ENCODE measurements around the gene FKBP10.
A peak's percentile ranks its signal among the peaks of the same experiment; 100 is the strongest.

The FKBP10 gene

GRCh38 chr17:41781404-41782110 lies 31.2 kb upstream of the FKBP10 start:
- no peak for DNase-seq (ENCODE audit: low read depth in 2 of 2)

DNA sequence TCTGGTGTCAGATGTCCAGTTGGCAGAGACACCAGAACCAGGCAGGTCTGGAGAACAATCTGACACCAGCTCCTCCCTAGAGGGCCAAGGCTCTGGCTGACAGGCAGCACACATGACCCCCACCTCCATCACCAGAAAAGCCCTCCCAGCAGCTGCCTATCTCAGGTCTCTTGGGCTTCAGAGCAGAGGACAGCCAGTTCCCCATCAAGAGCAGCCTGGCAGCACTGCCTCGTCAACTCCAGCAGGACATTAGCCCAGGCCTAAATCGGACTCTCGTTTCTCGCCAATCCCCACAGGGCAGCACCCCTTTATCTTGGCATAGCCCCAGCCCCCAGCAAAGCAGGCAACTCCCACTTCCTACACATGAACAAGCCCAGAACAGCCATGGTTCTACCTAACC lies 30.7 kb upstream of the FKBP10 start:
- DNase-seq (ENCODE audit: low read depth in 2 of 2): no peak

- DNase-seq (ENCODE audit: low read depth in 2 of 2): no peak
Measured at GRCh38 chr17:41784207-41784744, 28.5 kb upstream of the FKBP10 start.

- DNase-seq (ENCODE audit: low read depth in 2 of 2): no peak
Measured at GRCh38 chr17:41785091-41785858, 27.5 kb upstream of the FKBP10 start.

DNA sequence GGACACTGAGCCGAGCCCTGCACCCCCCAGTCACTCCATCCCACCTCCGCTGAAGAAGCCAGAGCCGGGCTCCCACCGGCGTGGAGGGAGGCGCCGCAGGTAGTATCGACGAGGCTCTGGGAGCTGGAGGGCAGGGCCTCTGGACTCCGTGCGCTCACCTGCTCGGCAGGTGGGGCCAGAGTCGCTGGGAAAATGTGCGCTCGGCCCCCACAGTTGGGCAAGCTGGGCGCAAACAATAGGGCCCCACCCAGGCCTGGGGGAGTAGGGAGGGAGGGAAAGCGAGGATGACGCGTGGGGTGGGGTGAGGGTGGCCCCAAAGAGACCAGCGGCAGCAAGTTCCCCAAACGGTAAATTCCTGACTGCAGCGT lies 27.0 kb upstream of the FKBP10 start:
- DNase-seq (ENCODE audit: low read depth in 2 of 2): no peak

- peak; percentile 73 to 92 for DNase-seq (ENCODE audit: low read depth in 2 of 2)
Measured at GRCh38 chr17:41786227-41787020, 26.4 kb upstream of the FKBP10 start, which contains the start of gene JUP. TSS of gene JUP (minus strand) at chr17:41786711. CDS start at chr17:41771854, 14,857 bp downstream.

- DNase-seq (ENCODE audit: low read depth in 2 of 2): no peak
Measured at GRCh38 chr17:41787021-41787418, 25.8 kb upstream of the FKBP10 start.

DNA sequence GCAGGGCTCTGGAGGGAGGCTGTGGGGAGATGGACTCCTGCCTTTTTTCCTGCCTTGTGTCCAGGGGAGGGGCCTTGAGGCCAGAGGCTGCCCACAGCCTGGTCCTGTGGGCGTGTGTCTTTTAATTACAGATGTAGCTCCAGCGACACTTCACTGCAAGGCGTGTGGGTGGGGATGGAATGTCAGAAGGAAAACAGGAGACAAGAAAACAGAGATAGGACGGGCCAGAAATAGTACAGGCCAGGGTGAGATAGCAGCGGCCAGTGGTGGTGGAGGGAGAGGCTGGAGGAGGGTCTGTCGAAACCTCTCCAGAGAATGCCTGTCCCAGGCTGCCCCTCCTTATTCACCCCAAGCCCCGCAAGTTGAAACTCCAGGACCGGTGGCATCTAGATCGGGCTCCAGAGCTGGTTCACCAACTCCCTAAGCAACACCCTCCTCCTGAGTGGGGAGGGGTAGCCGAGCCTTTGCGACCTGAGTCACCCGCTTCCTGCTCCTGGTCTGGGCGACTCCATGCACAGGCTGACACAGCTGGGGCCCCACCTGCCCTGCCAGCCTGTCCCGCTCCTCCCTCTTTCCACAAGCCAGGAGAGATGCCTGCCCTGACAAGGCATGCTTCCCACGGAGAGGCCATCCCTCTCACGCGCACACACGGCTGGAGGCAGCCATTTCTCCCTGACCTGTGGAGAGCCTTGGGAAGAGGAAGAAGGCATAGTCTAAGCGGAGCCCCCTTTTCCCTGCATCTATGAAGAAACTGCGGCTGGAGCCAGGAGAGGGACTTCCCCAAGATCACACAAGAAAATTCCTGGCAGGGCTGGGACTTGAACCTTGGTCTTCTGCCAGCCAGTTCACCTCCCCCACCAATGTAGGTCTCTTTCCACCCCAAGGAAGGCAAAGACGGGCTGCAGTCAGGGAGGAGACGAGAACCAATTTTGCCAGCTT lies 19.7 kb upstream of the FKBP10 start:
- DNase-seq (ENCODE audit: low read depth in 2 of 2): no peak

DNA sequence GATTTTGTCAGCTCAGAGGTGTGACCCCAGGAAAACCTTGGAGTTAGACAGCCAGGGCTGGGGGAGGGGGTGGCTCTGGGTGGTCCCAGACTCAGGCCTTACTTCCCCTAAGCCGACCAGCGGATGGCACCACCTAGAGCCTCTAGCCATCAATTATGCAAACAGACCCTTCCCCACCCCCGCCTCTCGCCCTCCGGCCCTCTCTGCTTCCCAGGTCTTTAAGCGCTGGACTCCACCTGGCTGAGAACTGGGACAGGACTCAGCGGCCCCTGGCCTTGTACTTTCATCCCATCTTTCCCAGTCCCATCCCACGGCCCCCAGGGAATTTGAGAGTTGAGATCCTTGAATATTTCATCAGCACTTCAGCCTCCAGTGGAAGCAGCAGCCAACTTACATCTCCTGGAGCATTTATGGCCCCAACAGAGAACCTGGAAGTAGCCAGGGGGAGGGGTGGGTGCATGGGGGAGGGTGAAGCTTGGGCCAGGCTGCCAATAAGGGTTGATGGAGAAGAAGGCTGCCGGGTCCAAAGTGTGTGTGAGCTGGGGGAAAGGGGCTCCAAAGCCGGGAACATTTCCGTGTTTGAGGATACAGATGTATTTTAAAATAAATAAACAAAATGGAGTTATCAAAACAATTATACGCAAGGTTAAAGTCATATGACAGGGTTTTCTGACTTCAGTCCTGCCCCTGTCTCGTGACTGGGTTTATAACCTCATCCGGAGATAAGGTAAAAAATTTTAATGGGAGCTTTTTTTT lies 18.8 kb upstream of the FKBP10 start:
- DNase-seq (ENCODE audit: low read depth in 2 of 2): no peak

DNA sequence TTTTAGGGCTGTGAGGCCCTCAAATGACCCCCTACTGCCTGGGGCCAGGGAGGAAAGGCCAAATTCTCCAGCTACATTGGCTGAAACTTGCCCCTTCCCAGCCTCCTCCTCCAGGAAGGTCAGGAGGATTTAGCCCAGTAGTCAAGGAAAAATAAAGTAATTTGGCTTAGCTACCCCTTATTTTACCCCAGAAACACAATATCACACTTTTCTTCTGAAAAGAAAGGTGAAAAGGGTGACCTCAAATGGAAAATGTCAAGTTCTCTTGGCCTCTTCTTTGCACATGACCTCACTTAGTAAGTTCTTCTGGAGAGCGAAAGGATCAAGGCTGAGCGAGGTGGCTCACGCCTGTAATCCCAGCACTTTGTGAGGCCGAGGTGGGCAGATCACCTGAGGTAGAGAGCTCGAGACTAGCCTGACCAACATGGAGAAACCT lies 18.2 kb upstream of the FKBP10 start:
- DNase-seq (ENCODE audit: low read depth in 2 of 2): no peak

DNA sequence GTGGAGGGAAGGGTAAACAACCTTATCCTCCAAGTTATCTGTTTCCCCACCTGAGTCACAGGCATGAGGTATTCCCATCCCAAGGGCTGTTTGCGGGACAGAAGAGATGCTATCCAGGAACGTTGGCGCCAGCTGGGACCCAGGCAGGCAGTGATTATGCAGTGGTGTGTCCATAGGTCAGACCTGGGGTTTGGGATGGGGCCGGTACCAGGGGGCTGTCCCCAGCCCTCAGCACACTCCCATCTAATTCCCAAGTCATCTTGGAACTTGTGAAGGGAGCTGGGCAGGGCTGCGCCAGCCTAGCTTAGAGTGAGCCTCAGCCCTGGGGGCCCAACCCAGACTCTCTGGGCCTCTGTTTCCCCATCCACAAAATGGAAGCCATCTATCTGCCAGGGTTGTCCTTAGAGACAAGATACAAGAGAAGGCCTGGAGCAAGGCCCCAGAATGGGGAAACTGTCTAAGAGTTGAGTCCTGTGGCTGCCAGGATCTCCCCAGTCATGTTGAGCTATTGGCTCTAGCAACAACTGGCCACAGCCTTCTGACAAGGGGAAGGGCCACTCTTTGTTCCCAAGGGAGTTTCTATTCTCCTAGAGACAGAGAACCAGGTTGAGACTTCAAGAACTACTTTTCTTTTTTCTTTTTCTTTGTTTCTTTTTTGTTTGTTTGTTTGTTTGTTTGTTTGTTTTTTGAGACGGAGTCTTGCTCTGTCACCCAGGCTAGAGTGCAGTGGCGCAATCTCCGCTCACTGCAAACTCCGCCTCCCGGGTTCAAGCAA lies 16.5 kb upstream of the FKBP10 start:
- no peak for DNase-seq (ENCODE audit: low read depth in 2 of 2)

DNA sequence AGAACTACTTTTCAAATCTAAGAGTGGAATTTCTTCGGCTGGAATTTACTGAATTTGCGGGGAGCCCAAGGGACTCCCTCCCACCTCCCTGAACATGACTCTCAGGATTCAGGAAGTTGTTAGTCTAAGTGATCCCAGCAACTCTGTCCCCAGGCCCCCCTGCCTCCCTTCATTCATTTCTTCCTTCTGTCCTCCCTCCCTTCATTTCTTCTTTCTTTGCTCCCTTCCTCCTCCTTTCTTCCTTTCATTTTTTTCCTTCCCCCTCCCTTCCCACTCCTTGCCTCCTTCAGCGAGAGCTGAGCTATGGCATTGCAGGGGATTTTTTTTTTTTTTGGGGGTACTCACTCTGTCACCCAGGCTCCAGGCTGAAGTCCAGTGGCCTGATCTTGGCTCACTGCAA lies 15.4 kb upstream of the FKBP10 start:
- DNase-seq (ENCODE audit: low read depth in 2 of 2): no peak

- no peak for DNase-seq (ENCODE audit: low read depth in 2 of 2)
Measured at GRCh38 chr17:41799366-41799765, 13.4 kb upstream of the FKBP10 start.

DNA sequence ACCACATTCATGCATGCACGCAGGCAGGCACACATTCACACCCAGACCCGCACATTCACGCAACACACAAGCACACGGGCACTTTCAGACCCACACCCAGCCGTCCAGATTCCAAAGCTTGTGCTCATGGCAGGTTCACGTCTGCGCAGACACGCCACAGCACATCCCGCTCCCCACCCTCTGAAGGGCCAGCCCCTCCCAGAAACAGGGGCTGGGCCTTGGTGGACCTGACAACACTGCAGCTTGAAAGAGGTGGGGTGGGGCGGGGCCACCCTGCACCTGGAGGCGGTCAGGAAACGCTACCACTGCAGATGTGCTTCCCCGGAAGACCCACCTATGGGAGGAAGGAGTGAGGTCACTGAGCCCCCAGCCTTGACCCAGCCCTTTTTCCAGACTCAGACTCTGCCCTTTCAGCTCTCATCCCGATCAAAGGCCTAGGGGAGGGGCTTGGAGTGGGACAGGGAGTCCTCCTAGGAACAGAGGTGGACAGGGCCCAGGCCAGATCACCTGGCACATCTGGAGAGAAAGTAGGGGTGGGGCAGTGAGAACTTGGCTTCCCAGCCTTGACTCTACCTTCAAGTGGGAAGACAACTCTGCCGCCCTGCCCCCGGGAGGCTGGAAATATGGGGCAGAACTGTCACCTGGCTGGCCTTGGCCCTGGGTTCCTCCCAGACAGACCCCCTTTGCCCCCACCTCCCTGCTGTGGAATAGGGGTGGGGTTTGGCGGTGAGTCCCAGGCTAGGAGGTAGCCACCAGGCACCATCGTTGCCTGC lies 12.0 kb upstream of the FKBP10 start:
- DNase-seq (ENCODE audit: low read depth in 2 of 2): no peak

GRCh38 chr17:41801374-41802271 lies 11.2 kb upstream of the FKBP10 start:
- DNase-seq (ENCODE audit: low read depth in 2 of 2): peak; percentile 48 to 74

DNA sequence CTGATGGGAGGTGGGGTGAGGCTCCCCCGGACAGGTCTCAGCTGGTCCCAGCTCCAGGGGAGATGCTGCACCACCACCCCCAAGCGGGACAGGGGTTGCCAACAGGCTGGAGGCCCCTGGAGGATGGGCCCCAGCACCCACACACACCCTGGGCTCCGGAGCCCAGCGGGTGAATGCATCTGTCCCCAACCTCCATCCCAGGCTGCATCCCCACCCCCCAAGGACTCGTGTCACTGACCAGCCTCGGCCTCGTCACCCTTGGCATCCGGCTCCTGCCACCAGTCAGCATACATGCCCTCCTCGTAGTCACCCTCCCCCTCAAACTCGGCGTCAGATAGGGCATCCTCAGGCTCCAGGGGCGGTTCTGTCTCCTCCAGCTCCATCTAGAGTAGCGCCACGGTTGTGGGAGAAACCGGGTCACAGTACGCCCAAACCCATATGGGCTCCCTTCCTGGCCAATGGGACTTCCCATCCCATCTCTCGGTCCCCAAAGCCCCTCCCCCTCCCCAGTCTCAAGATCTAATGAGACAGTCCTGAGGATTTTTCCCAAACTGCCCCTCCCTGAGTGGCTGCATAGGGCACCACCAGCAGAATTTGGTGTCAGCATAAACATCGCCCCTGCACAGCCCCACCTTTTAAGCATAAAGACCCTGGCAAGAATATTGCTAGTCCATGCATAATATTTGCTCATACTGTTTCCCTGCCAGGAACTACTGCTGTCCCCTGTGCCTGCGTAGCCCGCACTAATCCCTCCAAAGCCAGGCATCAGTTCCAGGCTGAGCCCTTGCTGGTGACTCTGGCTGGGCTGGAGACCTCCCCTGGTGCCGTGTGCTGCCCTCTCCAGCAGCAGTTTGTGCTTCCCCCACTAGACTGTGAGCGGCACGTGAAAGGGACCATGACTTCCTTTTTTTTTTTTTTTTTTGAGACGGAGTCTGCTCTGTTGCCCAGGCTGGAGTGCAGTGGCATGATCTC lies 9.5 kb upstream of the FKBP10 start:
- no peak for DNase-seq (ENCODE audit: low read depth in 2 of 2)
